HG02885 (cell line): ENCODE measurements around the gene FILIP1.
"Not testable (repeated sequence)": the region's sequence is repeated elsewhere in the genome, so short reads cannot be mapped to it uniquely, and the experiment has no call there.

Source experiments
- ATAC-seq: cut with Tn5 transposase; IDR thresholded peaks from one replicate; pipeline ENCODE4 v1.9.1; 2021; ENCODE audit warnings: mild to moderate bottlenecking; ENCODE audit not compliant: unreplicated experiment, poor library complexity

The FILIP1 gene

GRCh38 chr6:75463061-75463460, 30.5 kb downstream of the FILIP1 start:
- ATAC-seq = no peak

DNA sequence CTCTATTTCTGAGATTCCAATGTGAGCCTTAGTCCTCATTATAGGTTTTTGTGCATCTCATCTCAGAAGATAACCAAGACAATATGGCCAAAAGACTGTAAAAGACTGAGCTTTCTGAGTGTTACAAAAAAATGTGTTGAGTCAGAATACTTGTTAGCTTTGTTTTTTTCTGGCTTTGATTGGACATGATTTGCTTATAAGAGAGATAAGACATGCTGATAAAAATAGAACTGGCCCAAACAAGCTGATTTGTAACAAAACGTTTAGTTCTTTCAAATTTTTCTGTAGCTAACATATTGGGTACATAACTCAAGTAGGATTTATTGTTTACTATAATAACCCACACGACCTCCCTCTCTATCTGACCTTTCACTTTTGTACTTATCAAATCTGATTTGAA, 32.9 kb downstream of the FILIP1 start:
- no peak for ATAC-seq

GRCh38 chr6:75458895-75459294, 34.7 kb downstream of the FILIP1 start:
- ATAC-seq = no peak

DNA sequence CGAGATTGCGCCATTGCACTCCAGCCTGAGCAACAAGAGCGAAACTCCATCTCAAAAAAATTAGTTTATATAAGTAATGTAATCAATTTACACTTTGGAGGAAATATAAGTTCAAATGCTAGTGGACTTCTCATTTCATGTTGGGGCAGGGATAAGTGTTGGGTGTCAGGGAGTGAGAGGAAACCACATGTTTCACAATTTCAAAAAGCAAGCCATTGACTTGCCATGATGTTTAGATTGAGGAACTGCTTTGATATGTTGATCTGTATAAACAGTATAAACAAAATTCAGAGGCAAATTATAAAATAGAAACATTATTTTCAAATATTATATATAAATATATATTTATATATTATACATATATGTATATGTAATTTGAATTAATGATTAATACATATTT, 42.7 kb downstream of the FILIP1 start:
- no peak for ATAC-seq

- ATAC-seq = no peak
These were observed 43.9 kb downstream of the FILIP1 start for GRCh38 chr6:75449630-75450206.

DNA sequence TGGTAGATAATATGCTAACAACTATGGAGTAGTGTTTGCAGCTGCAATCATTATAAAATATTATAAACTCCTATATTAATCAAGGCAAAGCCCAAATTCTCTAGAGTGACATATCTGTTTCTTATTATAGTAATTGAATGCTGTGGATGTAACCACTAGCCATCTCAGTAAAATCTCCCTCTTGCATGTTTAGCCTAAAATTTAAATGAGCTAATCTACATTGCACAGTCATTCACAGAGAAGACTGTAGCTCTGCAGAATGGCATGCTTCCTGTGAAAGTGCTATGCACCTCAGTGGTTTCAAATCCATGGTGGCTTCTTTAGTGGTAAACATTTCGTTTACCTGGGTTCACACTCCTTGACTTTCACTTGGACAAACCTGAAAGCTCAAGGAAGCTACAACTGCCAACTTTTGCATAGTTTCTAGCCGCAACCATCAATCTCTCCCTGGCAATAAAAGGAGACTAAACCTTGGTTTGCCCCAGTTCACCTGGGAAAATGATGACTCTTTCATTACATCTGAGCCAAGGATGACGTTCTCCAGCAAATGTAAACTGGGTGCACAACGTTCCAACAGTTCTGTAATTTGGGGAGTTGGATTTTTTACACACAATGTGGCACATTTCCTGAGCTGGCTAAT, 47.2 kb downstream of the FILIP1 start:
- peak; percentile 79 for ATAC-seq

DNA sequence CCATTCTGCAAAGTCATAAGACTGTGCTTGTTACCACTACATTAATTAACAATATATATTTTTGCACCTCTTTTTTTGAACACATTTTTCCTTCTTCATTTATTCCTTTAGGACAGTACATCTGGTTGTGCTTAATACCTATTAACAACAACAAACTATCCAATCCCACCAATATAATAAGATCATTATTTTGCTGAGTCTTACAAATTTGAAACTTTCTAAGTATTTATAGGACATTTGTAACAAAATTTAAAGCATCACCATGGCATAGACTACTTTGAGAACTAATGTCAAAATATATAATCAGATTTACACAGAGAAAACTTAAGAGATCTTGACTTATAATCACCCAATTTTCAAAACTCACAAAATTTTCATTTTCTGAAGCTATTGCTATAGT, 47.9 kb downstream of the FILIP1 start:
- ATAC-seq = no peak

DNA sequence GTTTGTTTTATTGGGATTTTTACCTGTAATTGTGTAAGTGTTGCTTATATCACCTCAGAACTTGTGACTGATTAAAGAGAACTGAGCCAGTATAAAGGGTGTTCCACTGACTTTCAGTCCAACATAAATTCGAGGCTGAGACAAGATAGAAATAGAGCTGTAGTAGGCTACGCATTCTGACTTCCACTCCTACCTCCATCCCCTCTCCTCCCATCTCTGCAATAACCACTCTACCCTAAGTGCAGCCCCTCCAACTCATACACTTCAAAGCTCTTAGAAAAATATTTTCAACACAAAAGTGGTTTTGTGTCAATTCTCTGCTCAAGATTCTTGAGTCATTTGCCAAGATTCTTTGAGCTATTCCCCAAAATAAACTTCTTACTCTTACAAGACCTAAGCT, 48.7 kb downstream of the FILIP1 start:
- no peak for ATAC-seq

DNA sequence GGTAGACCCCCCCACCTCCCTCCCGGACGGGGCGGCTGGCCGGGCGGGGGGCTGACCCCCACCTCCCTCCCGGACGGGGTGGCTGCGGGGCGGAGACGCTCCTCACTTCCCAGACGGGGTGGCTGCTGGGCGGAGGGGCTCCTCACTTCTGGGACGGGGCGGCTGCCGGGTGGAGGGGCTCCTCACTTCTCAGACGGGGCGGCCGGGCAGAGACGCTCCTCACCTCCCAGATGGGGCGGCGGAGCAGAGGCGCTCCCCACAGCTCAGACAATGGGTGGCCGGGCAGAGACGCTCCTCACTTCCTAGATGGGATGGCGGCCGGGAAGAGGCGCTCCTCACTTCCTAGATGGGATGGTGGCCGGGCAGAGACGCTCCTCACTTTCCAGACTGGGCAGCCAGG, 51.7 kb downstream of the FILIP1 start:
- ATAC-seq = not testable (repeated sequence)

DNA sequence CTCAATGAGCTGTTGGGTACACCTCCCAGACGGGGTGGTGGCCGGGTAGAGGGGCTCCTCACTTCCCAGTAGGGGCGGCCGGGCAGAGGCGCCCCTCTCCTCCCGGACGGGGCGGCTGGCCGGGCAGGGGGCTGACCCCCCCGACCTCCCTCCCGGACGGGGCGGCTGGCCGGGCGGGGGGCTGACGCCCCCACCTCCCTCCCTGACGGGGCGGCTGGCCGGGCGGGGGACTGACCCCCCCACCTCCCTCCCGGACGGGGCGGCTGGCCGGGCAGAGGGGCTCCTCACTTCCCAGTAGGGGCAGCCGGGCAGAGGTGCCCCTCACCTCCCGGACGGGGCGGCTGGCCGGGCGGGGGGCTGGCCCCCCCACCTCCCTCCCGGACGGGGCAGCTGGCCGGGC, 52.1 kb downstream of the FILIP1 start:
- ATAC-seq = not testable (repeated sequence)

- no peak for ATAC-seq
These were observed 55.0 kb downstream of the FILIP1 start for GRCh38 chr6:75438442-75439116.

DNA sequence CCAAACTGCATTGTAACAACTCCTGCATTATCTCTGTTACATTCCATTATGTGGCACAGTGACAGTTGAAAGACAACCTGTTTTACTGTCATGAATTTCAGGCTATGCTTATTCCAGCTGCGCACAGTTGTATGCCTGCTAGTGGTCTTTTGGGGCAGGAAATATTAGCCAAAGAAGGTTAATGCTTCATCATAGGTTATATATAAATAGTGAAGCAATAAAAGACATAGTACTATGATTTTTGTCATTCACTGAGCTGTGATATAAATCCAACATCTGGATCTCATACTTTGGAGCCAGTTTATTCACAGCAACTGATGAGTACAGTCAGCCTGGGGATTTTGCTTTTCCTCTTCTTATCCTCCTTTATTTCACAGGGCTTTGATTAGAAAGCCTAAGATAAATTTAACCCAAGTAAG, 55.6 kb downstream of the FILIP1 start:
- no peak for ATAC-seq

DNA sequence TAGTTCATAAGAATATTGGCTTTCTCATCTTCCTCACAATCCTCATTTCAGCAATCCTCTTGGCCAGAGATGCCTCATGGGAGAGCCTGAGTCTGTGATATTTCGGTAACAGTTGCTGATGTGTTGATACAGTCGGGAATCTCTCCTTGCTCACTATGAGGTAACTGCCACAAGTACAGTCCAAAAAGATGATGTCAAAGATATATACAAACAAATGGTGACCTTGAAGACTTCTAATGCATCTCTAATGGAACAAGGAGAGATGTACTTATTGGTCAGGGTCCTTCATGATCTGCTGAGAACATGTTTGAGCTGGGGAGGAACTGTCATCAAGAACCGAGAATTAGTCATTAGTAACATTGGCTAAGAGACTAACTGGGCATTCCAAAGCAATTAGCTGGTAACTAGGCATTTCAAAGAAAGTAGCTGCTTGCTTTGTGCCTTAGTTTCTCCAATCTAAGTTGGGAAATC, 56.1 kb downstream of the FILIP1 start:
- ATAC-seq = no peak

- no peak for ATAC-seq
These were observed 56.7 kb downstream of the FILIP1 start for GRCh38 chr6:75436869-75437268.

- not testable (repeated sequence) for ATAC-seq
These were observed 60.8 kb downstream of the FILIP1 start for GRCh38 chr6:75432809-75433208.

GRCh38 chr6:75431379-75431778, 62.2 kb downstream of the FILIP1 start:
- no peak for ATAC-seq

- no peak for ATAC-seq
These were observed 62.8 kb downstream of the FILIP1 start for GRCh38 chr6:75430631-75431325.

GRCh38 chr6:75429061-75429703, 64.4 kb downstream of the FILIP1 start:
- no peak for ATAC-seq

DNA sequence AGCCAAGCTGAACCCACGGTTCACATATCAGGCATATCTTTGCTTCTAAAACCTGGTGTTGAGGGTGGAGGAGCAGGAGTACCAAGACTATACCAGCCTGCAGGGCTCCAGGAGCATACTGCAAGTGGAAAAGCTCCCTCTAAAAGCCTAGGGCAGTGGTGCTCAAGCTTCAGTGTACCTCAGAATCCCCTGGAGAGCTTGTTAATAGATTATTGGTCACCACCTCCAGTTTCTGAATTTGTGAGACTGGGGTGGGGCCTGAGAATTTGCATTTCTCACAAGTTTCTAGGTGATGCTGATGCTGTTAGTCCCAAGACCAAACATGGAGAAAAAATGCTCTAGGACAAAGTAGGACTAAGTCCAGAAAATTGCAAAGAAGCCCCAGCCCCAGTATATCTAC, 65.4 kb downstream of the FILIP1 start:
- no peak for ATAC-seq

DNA sequence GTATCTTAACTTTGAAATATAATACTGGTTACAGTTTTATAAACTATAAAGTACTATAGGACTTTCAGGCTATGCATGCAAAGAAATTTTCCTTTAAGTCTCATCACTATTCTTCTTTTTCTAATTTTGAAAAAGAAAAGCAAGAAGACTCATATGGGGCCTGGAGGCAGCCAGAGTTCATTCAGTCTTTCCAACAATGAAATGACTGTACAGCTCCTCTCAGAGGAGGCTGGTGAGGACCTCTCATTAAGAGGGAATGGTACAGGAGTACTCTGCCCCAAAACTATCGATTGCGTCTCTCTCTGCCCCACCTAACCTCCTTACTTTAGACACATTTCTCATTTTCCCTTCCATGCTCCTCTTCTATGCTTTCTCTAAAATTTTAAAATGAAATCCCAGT, 66.3 kb downstream of the FILIP1 start:
- no peak for ATAC-seq
